Measurements from ENCODE around the gene RCOR3.
A peak's percentile ranks its signal among the peaks of the same experiment; 100 is the strongest.
"Not testable (repeated sequence)": the region's sequence is repeated elsewhere in the genome, so short reads cannot be mapped to it uniquely, and the experiment has no call there.

RCOR3 gene

GRCh38 chr1:211340622-211341507, 81.7 kb downstream of the RCOR3 start:
- no peak for DNase-seq (ENCODE audit: low spot score)

GRCh38 chr1:211341999-211342398, 82.8 kb downstream of the RCOR3 start:
- no peak for DNase-seq (ENCODE audit: low spot score)

DNA sequence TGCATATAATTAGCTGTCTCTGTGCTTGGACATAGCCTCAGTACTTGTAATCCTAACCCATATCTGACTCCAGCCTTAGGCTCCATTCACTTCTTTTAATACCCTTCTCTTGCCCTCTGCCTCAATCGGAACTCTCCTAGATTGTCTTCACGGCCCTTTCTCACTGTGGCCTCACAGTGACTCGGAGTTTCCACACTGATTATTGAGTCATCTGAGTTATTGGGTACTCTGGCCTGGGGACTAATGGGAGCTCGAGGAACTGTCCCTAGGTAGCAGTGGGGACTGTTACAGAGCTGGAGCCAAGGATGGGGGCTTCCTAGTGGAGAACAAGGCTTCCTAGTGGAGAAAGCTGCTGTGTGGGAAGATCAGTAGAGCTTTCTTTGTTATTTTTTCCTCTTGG, 84.4 kb downstream of the RCOR3 start:
- no peak for DNase-seq (ENCODE audit: low spot score)

- DNase-seq (ENCODE audit: low spot score), result no peak
These were observed 85.0 kb downstream of the RCOR3 start for GRCh38 chr1:211344152-211344618.

GRCh38 chr1:211345719-211346118, 86.6 kb downstream of the RCOR3 start:
- no peak for DNase-seq (ENCODE audit: low spot score)

GRCh38 chr1:211347077-211347844, 88.1 kb downstream of the RCOR3 start:
- DNase-seq (ENCODE audit: low spot score), result no peak

DNA sequence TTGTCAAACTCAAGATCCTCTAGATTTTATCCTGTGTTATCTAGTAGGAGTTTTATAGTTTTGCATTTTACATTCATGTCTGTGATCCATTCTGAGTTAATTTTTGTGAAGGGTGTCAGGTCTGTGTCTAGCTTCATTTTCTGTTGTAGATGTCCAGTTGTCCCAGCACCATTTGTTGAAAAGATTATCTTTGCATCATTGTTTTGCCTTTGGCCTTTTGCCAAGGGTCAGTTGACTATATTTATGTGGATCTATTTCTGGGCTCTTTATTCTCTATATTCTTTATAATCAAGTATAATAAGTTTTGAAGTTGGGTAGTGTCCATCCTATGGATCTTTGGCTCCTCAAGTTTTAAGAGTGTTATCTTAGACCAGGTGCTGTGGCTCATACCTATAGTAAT, 89.4 kb downstream of the RCOR3 start:
- no peak for DNase-seq (ENCODE audit: low spot score)

DNA sequence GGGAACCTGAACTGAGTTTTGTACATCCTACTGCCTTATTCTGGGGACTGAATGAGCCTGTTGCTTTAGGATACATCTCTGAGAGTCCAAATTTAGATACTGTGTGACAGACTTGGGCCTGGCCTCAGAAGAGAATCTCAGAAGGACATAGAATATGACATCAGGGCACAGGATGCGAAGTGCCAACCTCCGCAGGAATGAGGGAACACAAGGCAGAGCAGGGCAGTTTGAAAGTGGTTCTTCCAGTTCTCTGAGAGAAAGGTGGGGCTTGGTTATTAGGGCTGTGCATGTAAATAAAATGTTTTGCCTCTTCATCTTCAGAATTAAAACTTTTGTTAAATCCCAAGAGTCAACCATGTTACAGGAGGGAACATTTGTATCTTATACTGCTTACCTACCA, 90.6 kb downstream of the RCOR3 start:
- no peak for DNase-seq (ENCODE audit: low spot score)

GRCh38 chr1:211352055-211352454, 92.9 kb downstream of the RCOR3 start:
- DNase-seq (ENCODE audit: low spot score), result not testable (repeated sequence)

DNA sequence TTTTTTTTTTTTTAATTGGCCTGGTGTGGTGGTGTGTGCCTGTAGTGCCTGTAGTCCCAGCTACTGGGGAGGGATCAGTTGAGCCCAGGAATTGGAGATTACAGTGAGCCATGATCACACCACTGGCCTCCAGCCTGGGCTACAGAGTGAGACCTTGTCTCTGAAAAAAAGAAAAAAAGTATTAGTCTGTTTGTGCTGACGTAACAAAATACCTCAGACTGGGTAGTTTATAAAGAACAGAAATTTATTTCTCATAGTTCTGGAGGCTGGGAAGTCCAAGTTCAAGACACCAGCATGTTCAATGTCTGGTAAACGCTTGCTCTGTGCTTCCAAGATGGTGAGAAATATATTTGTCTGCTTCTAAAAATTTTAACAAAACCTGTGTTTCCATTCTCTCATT, 93.3 kb downstream of the RCOR3 start:
- DNase-seq (ENCODE audit: low spot score), result no peak

- DNase-seq (ENCODE audit: low spot score), result peak; percentile 68
These were observed 93.9 kb downstream of the RCOR3 start for GRCh38 chr1:211352985-211353515.

DNA sequence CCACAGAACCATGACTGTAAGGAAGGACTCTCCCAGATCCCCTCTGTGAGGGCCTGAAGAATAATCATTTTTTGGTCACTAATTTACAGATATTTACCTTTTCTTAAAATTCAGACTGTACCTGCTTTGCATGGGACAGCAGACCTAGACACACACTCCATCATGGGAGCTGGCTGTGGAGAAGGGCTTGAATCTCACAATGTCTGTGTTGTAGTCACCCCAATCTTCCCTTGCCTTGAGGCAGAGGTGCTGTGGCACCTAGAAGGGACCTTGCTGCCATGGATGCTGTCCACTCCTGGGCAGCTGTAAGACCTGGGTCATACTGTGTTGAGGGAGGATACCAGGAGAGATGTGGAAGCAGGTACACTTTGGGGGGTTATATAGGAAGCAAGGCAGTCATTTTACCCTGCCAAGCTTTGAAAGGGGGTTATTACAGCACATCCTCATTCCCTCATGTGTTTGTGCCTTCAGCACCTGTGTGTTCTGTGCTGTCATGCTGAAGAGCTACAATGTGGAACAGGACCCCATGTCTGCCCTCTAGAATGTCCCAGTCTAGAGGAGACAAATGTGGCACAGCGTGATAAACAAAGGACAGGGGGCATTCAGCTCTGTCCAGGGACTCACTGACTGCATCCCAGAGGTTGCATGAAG, 94.5 kb downstream of the RCOR3 start:
- DNase-seq (ENCODE audit: low spot score), result no peak

- DNase-seq (ENCODE audit: low spot score), result no peak
These were observed 96.7 kb downstream of the RCOR3 start for GRCh38 chr1:211355873-211356272.

GRCh38 chr1:211356723-211357407, 97.7 kb downstream of the RCOR3 start:
- DNase-seq (ENCODE audit: low spot score), result no peak

- no peak for DNase-seq (ENCODE audit: low spot score)
These were observed 99.5 kb downstream of the RCOR3 start for GRCh38 chr1:211358685-211359084.

DNA sequence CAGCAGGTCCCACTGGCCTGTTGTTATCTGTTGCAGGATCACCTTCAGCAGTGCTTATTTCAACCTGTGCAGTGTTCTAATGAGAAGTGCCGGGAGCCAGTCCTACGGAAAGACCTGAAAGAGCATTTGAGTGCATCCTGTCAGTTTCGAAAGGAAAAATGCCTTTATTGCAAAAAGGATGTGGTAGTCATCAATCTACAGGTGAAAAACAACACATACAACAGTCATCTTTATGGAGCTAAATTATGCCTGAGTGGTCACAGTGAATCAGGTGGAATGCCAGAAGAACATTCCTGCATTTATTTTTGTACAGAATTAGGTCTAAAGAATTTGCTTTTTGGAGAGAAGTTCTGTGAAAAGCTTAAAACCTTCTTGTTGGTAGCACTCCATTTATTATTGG, 100.7 kb downstream of the RCOR3 start:
- DNase-seq (ENCODE audit: low spot score), result no peak

- no peak for DNase-seq (ENCODE audit: low spot score)
These were observed 102.0 kb downstream of the RCOR3 start for GRCh38 chr1:211361202-211361601.
